Keratinocyte (primary cell): ENCODE measurements around the gene ZC3H13. TPM values are rescaled to one million over a fixed set of nuclear protein-coding genes. Genes with fewer than 3 reads are reported as not detected.

ENCODE experiments used
- DNase-seq: peaks from one replicate; pipeline ENCODE4 v3.0.0-alpha.2; 2011; ENCODE audit warnings: low read depth, missing footprints, low spot score
- FAIRE-seq: peaks from 2 replicates; lab custom pipeline; 2011; peaks lifted over from hg19 to GRCh38; lab: Jason Lieb, UNC
- H2AFZ ChIP-seq: 2 replicates; pipeline ENCODE4 v1.6.0; 2012; ENCODE audit warnings: low read length, control low read depth, inconsistent platforms; ENCODE audit not compliant: control insufficient read depth
- H3K27ac ChIP-seq: 2 replicates; pipeline ENCODE4 v1.5.1; 2011; ENCODE audit warnings: low read length; ENCODE audit not compliant: control insufficient read depth, insufficient read depth
- H3K27me3 ChIP-seq: 3 replicates; pipeline ENCODE4 v1.6.0; 2011; ENCODE audit warnings: low read length; ENCODE audit not compliant: control insufficient read depth, insufficient read depth; ENCODE audit errors: extremely low read depth
- H3K36me3 ChIP-seq, 2 experiments: 2 replicates in 1 of 2; 3 replicates in 1 of 2; pipeline ENCODE4 v1.5.1; 2011; ENCODE audit warnings: low read length in 2 of 2, mild to moderate bottlenecking in 1 of 2; ENCODE audit not compliant: control insufficient read depth in 2 of 2, insufficient read depth in 2 of 2; ENCODE audit errors: extremely low read depth in 1 of 2
- H3K4me1 ChIP-seq: 3 replicates; pipeline ENCODE4 v1.5.1; 2011; ENCODE audit warnings: low read length; ENCODE audit not compliant: control insufficient read depth, insufficient read depth; ENCODE audit errors: extremely low read depth
- H3K4me2 ChIP-seq: 3 replicates; pipeline ENCODE4 v1.6.0; 2011; ENCODE audit warnings: low read depth, low read length; ENCODE audit not compliant: control insufficient read depth, insufficient read depth; ENCODE audit errors: extremely low read depth
- H3K4me3 ChIP-seq, 3 experiments: fragments of 200-600 bp in 1 of 3; sonication (generic) in 1 of 3; 2 replicates in 2 of 3; 3 replicates in 1 of 3; pipeline ENCODE4 v1.5.1; 2011 to 2016; ENCODE audit warnings: low read length in 3 of 3, mild to moderate bottlenecking in 3 of 3, control low read depth in 2 of 3, inconsistent platforms in 1 of 3, low read depth in 1 of 3, mixed read lengths in 1 of 3, mixed run types in 1 of 3, moderate library complexity in 1 of 3; ENCODE audit not compliant: control insufficient read depth in 2 of 3, insufficient read depth in 2 of 3; ENCODE audit errors: extremely low read depth in 1 of 3
- H3K79me2 ChIP-seq: 2 replicates; pipeline ENCODE4 v1.6.0; 2012; ENCODE audit warnings: low read length; ENCODE audit not compliant: control insufficient read depth, insufficient read depth
- H3K9ac ChIP-seq: 3 replicates; pipeline ENCODE4 v1.6.0; 2011; ENCODE audit warnings: low read length; ENCODE audit not compliant: control insufficient read depth, insufficient read depth; ENCODE audit errors: extremely low read depth
- H3K9me1 ChIP-seq: 3 replicates; pipeline ENCODE4 v1.6.0; 2011; ENCODE audit warnings: low read length; ENCODE audit not compliant: control insufficient read depth, insufficient read depth; ENCODE audit errors: extremely low read depth
- H3K9me3 ChIP-seq: 2 replicates; pipeline ENCODE4 v1.5.1; 2012; ENCODE audit warnings: low read depth, low read length; ENCODE audit not compliant: control insufficient read depth
- H4K20me1 ChIP-seq: 3 replicates; pipeline ENCODE4 v1.6.0; 2011; ENCODE audit warnings: low read length; ENCODE audit not compliant: control insufficient read depth, insufficient read depth; ENCODE audit errors: extremely low read depth
- CTCF ChIP-seq, 3 experiments: IDR thresholded peaks in 1 of 3; conservative IDR thresholded peaks in 1 of 3; optimal IDR thresholded peaks in 1 of 3; 2 replicates in 2 of 3; 3 replicates in 1 of 3; pipeline versions ENCODE3 to v1.5.1; 2011; ENCODE audit warnings: low read length in 3 of 3, mild to moderate bottlenecking in 3 of 3, moderate library complexity in 2 of 3, control low read depth in 1 of 3, inconsistent platforms in 1 of 3; ENCODE audit not compliant: insufficient read depth in 2 of 3; ENCODE audit errors: extremely low read depth in 1 of 3
- EZH2 ChIP-seq: IDR thresholded peaks from one replicate; pipeline ENCODE4 v1.6.1; 2012; ENCODE audit warnings: inconsistent platforms, mild to moderate bottlenecking, low read length, moderate library complexity
- dilution Hi-C: fragments of 300-500 bp; cut with MboI; formaldehyde crosslinking; loops from one replicate; pipeline ENCODE4 v1.7.0; 2020; ENCODE audit warnings: low sequenced_read_pairs; ENCODE audit not compliant: extremely low pct_ligation_motif_present
- polyA plus RNA-seq, 5 experiments: library from polyadenylated mRNA; depleted of rRNA in 3 of 5; stranded (reverse) in 3 of 5; stranded (forward) in 1 of 5; unstranded in 1 of 5; fragments of >200 nt; gene quantifications; 1 replicate in 1 of 5; 2 replicates in 3 of 5; 3 replicates in 1 of 5; pipeline versions ENCODE4 v1.2.1 to v1.2.3, GENCODE V29; 2011 to 2012; ENCODE audit warnings: missing spikeins in 2 of 5, low read depth in 1 of 5, low replicate concordance in 1 of 5

Gene ZC3H13
- polyA plus RNA-seq, 1 donor (not counting 4 experiments of a cell fraction or from before 2014, with no cell fraction given), result 10.6 TPM

- Histone ChIP-seq H3K9me1 (no peaks in the 10 kb centered on the region), H3K4me2 (no peak overlapping the region), H3K4me3 (no peak overlapping the region), H3K9me3 (no peaks in the 10 kb centered on the region), H2AFZ (no peak overlapping the region), H3K27ac (no peak overlapping the region), H3K79me2 (peaks cover 46% of the 10 kb centered on the region), H3K9ac (no peak overlapping the region), H3K27me3 (no peaks in the 10 kb centered on the region), H4K20me1 (no peaks in the 10 kb centered on the region), H3K36me3 (no peaks in the 10 kb centered on the region), H3K4me1 (no peaks in the 10 kb centered on the region)
- TF ChIP-seq EZH2 (no peak), CTCF (optimal IDR thresholded peaks at IDR 0.05 in 1 of 3, IDR thresholded peaks at IDR 0.05 in 1 of 3, conservative IDR thresholded peaks at IDR 0.05 in 1 of 3; ENCODE audit: extremely low read depth in 1 of 3, insufficient read depth in 2 of 3, low read length in 3 of 3) (no peak)
- dilution Hi-C loops, result no loop called here
- DNase-seq, result no peak
- peak; percentile 23 for FAIRE-seq
Measured at GRCh38 chr13:46031581-46032263, 20.8 kb downstream of the ZC3H13 start.

GRCh38 chr13:46025157-46025556 lies 27.4 kb downstream of the ZC3H13 start:
- FAIRE-seq (no peak), DNase-seq (no peak)
- no peaks in the 10 kb centered on the region for H3K4me1 ChIP-seq
- no peaks in the 10 kb centered on the region for H3K9me3 ChIP-seq
- no peak overlapping the region for H3K4me3 ChIP-seq
- TF ChIP-seq EZH2 (no peak), CTCF (optimal IDR thresholded peaks at IDR 0.05 in 1 of 3, IDR thresholded peaks at IDR 0.05 in 1 of 3, conservative IDR thresholded peaks at IDR 0.05 in 1 of 3; ENCODE audit: extremely low read depth in 1 of 3, insufficient read depth in 2 of 3, low read length in 3 of 3) (no peak)
- no peak overlapping the region for H3K9ac ChIP-seq
- H4K20me1 ChIP-seq, result no peaks in the 10 kb centered on the region
- H3K27ac ChIP-seq, result no peak overlapping the region
- H3K9me1 ChIP-seq, result no peaks in the 10 kb centered on the region
- peaks cover 1 to 3% of the 10 kb centered on the region in 2 experiments for H3K36me3 ChIP-seq
- dilution Hi-C loops, result no loop called here
- H3K79me2 ChIP-seq, result peaks cover 23% of the 10 kb centered on the region
- H3K4me2 ChIP-seq, result no peak overlapping the region
- H3K27me3 ChIP-seq, result no peaks in the 10 kb centered on the region
- H2AFZ ChIP-seq, result no peak overlapping the region
